Activated CD4-positive, alpha-beta memory T cell treated with anti-CD3 and anti-CD28 coated beads, Interleukin-2, amount 10 ng/mL, durations not matched to agents 7 days and 5 days (primary cell): Measurements from ENCODE around the gene CCR7. TPM values are rescaled to one million over a fixed set of nuclear protein-coding genes. Genes with fewer than 3 reads are reported as not detected.
"Not testable (repeated sequence)": the region's sequence is repeated elsewhere in the genome, so short reads cannot be mapped to it uniquely, and the experiment has no call there.

ENCODE experiments used
- CTCF ChIA-PET: fragments of 350-600 bp; sonication (Branson Sonifier 250); formaldehyde crosslinking; loops from one replicate; lab custom pipeline; 2021; ENCODE audit warnings: antibody characterized with exemption, inconsistent platforms; lab: Charles Lee
- POLR2A ChIA-PET: fragments of 350-600 bp; sonication (Branson Sonifier 250); formaldehyde crosslinking; loops from one replicate; lab custom pipeline; 2021; ENCODE audit warnings: antibody characterized with exemption; lab: Charles Lee
- DNase-seq: peaks from one replicate; pipeline ENCODE4 v3.0.0-alpha.2; 2020
- H3K27ac Mint-ChIP-seq: one replicate; pipeline ENCODE4 v1.8.0; 2021; ENCODE audit warnings: mild to moderate bottlenecking, mixed read lengths
- H3K27me3 Mint-ChIP-seq: one replicate; pipeline ENCODE4 v1.8.0; 2021; ENCODE audit warnings: mixed read lengths
- H3K36me3 Mint-ChIP-seq: one replicate; pipeline ENCODE4 v1.8.0; 2021; ENCODE audit warnings: low read depth, mixed read lengths
- H3K4me1 Mint-ChIP-seq: one replicate; pipeline ENCODE4 v1.8.0; 2021; ENCODE audit warnings: mixed read lengths
- H3K4me3 Mint-ChIP-seq: one replicate; pipeline ENCODE4 v1.8.0; 2021; ENCODE audit warnings: mild to moderate bottlenecking, mixed read lengths
- H3K9me3 Mint-ChIP-seq: one replicate; pipeline ENCODE4 v1.8.0; 2021; ENCODE audit warnings: mixed read lengths
- total RNA-seq, 2 experiments: library from RNA; stranded (reverse); gene quantifications; one replicate each; pipeline ENCODE4 v1.2.3, GENCODE V29; 2021

Gene CCR7
- total RNA-seq, 2 experiments from 2014 or later = 43.3 to 44.6 TPM

DNA sequence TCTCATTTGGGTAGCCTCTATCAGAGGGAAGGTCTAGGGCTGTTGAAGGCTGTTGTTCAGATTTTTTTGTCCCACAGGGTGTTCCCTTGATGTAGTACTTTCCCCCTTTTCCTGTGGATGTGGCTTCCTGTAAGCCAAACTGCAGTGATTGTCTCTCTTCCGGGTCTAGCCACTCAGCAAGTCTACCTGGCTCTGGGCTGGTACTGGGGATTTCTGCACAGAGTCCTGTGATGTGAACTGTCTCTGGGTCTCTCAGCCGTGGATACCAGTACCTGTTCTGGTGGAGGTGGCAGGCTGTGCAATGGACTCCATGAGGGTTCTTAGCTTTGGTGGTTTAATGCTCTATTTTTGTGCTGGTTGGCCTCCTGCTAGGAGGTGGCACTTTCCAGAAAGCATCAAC, 23.3 kb upstream of the CCR7 start:
- peaks cover 41% of the 10 kb centered on the region for H3K9me3 Mint-ChIP-seq
- ChIA-PET CTCF (interaction anchor here (1.3 kb wide), 1 partner anchor 28 kb away, joined by 5 read pairs; no protein-coding TSS in a partner anchor), POLR2A (no interaction called here)
- no peak for DNase-seq
- H3K27ac Mint-ChIP-seq = no peak overlapping the region
- H3K4me1 Mint-ChIP-seq = peaks cover 35% of the 10 kb centered on the region
- no peak overlapping the region for H3K4me3 Mint-ChIP-seq
- peaks cover 40% of the 10 kb centered on the region for H3K36me3 Mint-ChIP-seq
- peaks cover 11% of the 10 kb centered on the region for H3K27me3 Mint-ChIP-seq

DNA sequence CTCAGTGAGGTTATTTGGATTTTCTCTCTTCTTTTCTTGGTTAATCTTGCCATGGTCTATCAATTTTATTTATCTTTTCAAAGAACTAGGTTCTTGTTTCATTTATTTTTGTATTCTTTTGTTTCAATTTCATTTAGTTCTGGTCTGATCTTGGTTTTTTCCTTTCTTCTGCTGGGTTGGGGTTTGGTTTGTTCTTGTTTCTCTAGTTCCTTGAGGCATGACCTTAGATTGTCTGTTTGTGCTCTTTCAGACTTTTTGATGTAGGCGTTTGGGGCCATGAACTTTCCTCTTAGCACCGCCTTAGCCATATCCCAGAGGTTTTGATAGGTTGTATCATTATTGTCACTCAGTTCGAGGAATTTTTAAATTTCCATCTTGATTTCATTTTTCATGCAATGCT, 21.0 kb upstream of the CCR7 start:
- Mint-ChIP-seq H3K4me1 (peaks cover 56% of the 10 kb centered on the region), H3K27me3 (peaks cover 11% of the 10 kb centered on the region), H3K36me3 (peaks cover 44% of the 10 kb centered on the region), H3K9me3 (peaks cover 46% of the 10 kb centered on the region)
- CTCF ChIA-PET, POLR2A ChIA-PET, H3K4me3 Mint-ChIP-seq, H3K27ac Mint-ChIP-seq, DNase-seq: not testable (repeated sequence)

DNA sequence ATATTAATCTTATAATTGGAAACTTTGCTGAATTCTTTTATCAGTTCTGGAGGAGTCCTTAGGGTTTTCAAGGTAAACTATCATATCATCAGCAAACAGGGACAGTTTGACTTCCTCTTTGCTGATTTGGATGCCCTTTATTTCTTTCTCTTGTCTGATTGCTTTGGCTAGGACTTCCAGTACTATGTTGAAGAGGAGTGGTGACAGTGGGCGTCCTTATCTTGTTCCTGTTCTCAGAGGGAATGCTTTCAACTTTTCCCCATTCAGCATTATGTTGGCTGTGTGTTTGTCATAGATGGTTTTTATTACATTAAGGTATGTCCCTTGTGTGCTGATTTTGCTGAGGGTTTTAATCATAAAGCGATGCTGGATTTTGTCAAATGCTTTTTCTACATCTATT, 19.7 kb upstream of the CCR7 start:
- H3K4me3 Mint-ChIP-seq, CTCF ChIA-PET, DNase-seq, POLR2A ChIA-PET, H3K27ac Mint-ChIP-seq: not testable (repeated sequence)
- H3K9me3 Mint-ChIP-seq = peaks cover 42% of the 10 kb centered on the region
- H3K27me3 Mint-ChIP-seq = peaks cover 11% of the 10 kb centered on the region
- peaks cover 62% of the 10 kb centered on the region for H3K4me1 Mint-ChIP-seq
- peaks cover 47% of the 10 kb centered on the region for H3K36me3 Mint-ChIP-seq

DNA sequence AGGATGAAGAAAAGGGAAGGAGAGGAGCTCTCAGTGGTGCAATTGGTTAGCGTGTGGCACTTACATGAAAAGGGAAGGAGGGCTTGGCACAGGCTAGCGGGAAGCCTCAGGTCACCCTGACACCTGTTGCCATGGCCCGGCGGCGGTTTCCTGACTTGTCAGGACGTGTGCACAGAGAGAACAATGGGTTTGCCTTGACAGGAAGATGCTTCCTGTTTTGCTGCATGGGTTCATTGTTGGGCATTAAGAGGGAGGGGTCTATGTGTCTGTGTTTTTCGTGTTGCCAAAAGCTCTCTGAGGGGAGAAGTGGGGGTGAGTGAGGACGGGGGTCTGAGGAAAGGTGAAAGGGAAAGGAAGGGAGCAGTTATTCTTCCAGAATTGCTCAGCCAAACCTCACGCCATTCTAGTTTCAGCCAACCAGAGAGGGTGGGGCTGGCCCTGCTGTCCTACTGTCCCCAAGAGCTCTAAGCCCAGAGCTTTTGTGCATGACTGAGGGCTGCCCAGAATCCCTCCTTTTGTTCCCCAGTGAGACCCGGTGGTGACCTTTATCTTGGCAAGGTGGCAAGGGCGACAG, 17.1 kb upstream of the CCR7 start:
- POLR2A ChIA-PET = interaction anchor here (0.7 to 2.3 kb wide), 10 partner anchors 8 to 38 kb away, joined by 3 to 12 read pairs (median 4); partner anchors contain the start of gene CCR7
- peak overlapping the region; percentile 48 for H3K4me3 Mint-ChIP-seq
- peaks cover 27% of the 10 kb centered on the region for H3K9me3 Mint-ChIP-seq
- H3K36me3 Mint-ChIP-seq = peaks cover 34% of the 10 kb centered on the region
- peak overlapping the region; percentile 76 for H3K27ac Mint-ChIP-seq
- CTCF ChIA-PET = interaction anchor here (0.9 to 1.5 kb wide), 2 partner anchors 20 to 33 kb away, joined by 3 read pairs; no protein-coding TSS in a partner anchor
- DNase-seq = peak; percentile 78
- peaks cover 9% of the 10 kb centered on the region for H3K27me3 Mint-ChIP-seq
- peaks cover 57% of the 10 kb centered on the region for H3K4me1 Mint-ChIP-seq

DNA sequence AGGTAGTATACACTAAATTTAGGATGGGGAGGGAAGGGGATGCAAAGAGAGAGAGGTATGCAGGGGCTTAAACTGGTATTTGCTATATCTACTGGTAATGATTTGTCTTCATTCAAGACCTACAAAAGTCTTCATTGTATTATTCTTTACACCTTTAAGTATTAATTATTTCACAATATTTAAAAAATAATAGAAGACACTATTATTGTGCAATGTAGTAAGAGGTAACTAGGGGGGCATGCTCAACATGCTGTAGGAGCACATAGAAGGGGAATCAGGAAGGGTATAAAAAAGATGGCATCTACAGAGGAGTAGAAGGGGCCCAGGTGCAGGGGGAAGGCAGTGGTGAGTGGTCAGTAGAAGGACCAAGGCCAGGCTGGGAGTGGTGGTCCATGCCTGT, 14.9 kb upstream of the CCR7 start:
- ChIA-PET POLR2A (interaction anchor here (2.3 kb wide), 1 partner anchor 10 kb away, joined by 7 read pairs; no protein-coding TSS in a partner anchor), CTCF (interaction anchor here (1.4 to 1.5 kb wide), 2 partner anchors 19 to 40 kb away, joined by 5 to 6 read pairs; no protein-coding TSS in a partner anchor)
- peaks cover 56% of the 10 kb centered on the region for H3K4me1 Mint-ChIP-seq
- no peak overlapping the region for H3K27ac Mint-ChIP-seq
- peaks cover 24% of the 10 kb centered on the region for H3K9me3 Mint-ChIP-seq
- H3K36me3 Mint-ChIP-seq = peaks cover 29% of the 10 kb centered on the region
- DNase-seq = no peak
- H3K4me3 Mint-ChIP-seq = no peak overlapping the region
- peaks cover 9% of the 10 kb centered on the region for H3K27me3 Mint-ChIP-seq

DNA sequence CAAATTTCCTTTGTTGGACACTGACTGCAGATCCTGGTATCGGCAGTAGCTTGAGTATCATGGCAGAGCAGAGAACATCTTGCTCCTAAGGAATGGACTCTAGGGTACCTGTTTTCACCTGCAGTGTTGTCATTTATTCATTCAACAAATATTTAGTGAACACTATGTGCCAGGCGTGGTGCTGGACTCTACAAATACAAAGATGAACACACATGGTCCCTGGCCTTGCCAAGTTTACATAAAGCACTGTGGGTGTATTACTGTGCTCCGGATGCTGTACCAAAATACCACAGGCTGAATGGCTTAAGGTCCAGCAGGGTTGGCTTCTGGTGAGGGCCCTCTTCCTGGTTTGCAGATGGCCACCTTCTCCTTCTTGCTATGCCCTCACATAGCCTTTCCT, 14.2 kb upstream of the CCR7 start:
- POLR2A ChIA-PET = no interaction called here
- Mint-ChIP-seq H3K27me3 (peaks cover 9% of the 10 kb centered on the region), H3K36me3 (peaks cover 27% of the 10 kb centered on the region), H3K4me3 (no peak overlapping the region), H3K4me1 (peaks cover 54% of the 10 kb centered on the region), H3K27ac (no peak overlapping the region), H3K9me3 (peaks cover 24% of the 10 kb centered on the region)
- CTCF ChIA-PET = no interaction called here
- DNase-seq = no peak

DNA sequence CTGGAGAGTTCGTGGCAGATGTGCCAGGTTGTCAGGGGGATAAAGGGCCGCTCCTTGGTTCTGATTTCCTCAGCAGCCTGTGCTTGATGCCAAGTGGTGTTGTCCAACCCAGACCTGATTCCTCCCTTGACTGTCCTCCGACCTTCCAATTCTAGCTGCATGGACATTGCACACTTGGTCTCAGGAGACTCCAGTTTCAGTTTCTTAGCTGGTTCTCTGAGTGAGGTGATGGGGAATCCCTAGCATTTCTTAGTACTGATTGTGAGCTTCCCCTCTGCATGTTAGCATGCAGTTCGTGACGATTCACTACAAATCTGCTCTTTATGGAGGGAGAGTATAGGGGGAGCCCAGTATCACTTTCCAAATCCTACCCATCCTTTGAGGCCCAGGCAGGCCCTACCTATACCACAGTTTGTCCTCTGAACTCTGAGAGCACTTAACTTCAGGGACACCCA, 12.4 kb upstream of the CCR7 start:
- Mint-ChIP-seq H3K4me1 (peaks cover 44% of the 10 kb centered on the region), H3K27me3 (peaks cover 5% of the 10 kb centered on the region), H3K27ac (no peak overlapping the region), H3K36me3 (peaks cover 32% of the 10 kb centered on the region), H3K9me3 (peaks cover 29% of the 10 kb centered on the region), H3K4me3 (no peak overlapping the region)
- ChIA-PET CTCF (interaction anchor here (0.8 to 1.9 kb wide), 3 partner anchors 14 to 42 kb away, joined by 3 to 4 read pairs (median 4); no protein-coding TSS in a partner anchor), POLR2A (interaction anchor here (1.0 to 3.4 kb wide), 4 partner anchors 9 to 26 kb away, joined by 3 to 34 read pairs (median 4); partner anchors contain the start of gene CCR7)
- no peak for DNase-seq

DNA sequence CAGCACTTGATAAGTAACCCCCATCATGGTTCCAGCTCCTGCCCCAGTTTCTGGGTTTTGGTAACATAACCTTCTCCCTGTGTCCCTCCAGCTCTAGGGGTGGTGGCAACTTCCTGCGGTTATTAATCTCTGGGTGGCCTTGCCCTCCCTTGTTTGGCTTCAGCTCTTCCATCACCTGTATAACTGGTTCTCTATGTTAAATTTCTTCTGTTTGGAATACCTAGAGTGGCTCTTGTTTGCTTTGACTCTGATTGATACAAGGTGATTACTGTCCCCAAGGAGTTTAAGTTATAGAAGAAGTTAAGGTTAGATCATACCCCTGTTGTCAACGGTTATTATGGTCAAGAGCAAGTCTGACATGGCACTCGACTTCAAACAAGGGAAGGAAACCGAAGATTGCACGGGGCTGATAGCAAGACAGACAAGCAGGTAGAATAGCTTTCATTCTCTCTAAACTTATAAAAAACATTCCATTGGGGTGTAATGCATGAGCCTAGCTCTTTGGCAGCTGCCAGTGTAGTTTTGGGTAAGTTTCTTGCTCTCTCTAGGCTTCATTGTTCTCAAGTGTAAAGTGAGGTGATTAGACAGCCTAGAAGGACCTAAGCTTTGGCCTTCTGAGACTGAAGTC, 11.0 kb upstream of the CCR7 start:
- Mint-ChIP-seq H3K27ac (no peak overlapping the region), H3K9me3 (peaks cover 43% of the 10 kb centered on the region), H3K4me1 (peaks cover 30% of the 10 kb centered on the region), H3K4me3 (no peak overlapping the region), H3K27me3 (peaks cover 18% of the 10 kb centered on the region), H3K36me3 (peaks cover 44% of the 10 kb centered on the region)
- DNase-seq = no peak
- POLR2A ChIA-PET = interaction anchor here (0.7 to 3.4 kb wide), 3 partner anchors 11 to 37 kb away, joined by 3 to 34 read pairs (median 3); partner anchors contain the start of gene CCR7
- CTCF ChIA-PET = interaction anchor here (1.0 to 1.7 kb wide), 2 partner anchors 14 to 16 kb away, joined by 3 to 4 read pairs; no protein-coding TSS in a partner anchor

DNA sequence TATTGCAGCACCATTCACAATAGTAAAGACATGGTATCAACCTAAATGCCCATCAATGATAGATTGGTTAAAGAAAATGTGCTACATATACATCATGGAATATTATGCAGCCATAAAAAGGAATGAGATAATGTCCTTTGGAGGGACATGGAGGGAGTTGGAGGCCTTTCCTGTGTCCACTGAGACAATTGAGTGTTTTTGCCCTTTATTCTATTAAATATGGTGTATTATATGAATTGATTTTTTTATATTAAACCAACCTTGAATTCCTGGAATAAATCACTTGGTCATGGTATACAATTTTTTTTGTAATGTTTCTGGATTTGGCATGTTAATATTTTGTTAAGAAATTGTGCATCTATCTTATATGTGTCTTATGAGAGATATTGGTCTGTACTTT, 9.0 kb upstream of the CCR7 start:
- Mint-ChIP-seq H3K4me3 (no peak overlapping the region), H3K9me3 (peaks cover 55% of the 10 kb centered on the region), H3K36me3 (peaks cover 55% of the 10 kb centered on the region), H3K27ac (no peak overlapping the region), H3K27me3 (peaks cover 35% of the 10 kb centered on the region), H3K4me1 (peaks cover 22% of the 10 kb centered on the region)
- CTCF ChIA-PET = no interaction called here
- DNase-seq = no peak
- POLR2A ChIA-PET = no interaction called here

DNA sequence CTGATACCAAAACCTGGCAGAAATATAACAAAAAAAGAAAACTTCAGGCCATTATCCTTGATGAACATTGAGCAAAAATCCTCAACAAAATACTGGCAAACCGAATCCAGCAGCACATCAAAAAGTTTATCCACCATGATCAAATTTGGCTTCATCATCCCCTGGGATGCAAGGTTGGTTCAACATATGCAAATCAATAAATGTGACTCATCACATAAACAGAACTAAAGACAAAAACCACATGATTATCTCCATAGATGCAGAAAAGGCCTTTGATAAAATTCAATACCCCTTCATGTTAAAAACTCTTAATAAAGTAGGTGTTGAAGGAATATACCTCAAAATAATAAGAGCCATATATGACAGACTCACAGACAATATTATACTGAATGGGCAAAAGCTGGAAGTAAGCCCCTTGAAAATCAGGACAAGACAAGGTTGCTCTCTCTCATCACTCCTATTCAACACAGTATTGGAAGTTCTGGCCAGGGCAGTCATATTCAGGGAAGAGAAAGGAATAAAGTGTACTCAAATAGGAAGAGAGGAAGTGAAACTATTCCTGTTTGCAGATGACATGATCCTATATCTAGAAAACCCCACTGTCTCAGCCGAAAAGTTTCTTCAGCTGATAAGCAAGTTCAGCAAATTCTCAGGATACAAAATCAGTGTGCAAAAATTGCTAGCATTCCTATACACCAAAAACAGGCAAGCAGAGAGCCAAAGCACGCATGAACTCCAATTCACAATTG, 7.1 kb upstream of the CCR7 start:
- CTCF ChIA-PET, H3K4me3 Mint-ChIP-seq, DNase-seq, POLR2A ChIA-PET, H3K27ac Mint-ChIP-seq: not testable (repeated sequence)
- Mint-ChIP-seq H3K9me3 (peaks cover 58% of the 10 kb centered on the region), H3K4me1 (peaks cover 11% of the 10 kb centered on the region), H3K36me3 (peaks cover 58% of the 10 kb centered on the region), H3K27me3 (peaks cover 35% of the 10 kb centered on the region)

DNA sequence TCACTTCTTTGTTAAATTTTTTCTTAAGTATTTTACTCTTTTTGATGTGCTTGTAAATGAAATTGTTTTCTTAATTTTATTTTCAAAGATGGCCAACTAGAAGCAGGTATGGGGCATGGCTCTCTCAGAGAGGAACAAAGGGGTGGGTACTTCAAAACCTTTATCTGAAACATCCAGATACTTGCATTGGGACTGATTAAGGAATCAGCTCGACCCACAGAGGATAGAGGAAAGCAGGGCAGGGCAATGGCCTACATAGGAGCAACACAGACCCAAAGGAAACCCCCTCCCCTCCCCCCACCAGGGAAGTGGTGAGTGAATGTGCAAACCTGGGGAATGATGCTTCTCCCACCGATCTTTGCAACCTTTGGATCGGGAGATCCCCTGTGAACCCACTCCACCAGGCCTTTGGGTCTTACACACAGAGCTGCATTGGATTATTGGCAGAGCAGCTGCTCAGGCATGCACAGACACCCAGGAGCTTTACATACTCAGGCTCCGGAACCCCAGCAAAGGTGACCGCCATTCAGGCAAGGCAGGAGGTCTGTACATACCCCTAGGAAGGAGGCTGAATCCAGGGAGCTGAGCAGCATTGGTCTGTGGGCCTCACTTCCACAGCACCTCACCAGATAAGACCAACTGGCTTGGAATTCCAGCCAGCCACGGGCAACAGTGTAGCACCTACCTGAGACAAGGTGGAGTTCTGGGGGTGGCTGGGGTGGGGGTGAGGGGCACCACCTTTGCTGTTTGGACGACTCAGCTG, 3.0 kb upstream of the CCR7 start:
- Mint-ChIP-seq H3K36me3 (peaks cover 47% of the 10 kb centered on the region), H3K27me3 (peaks cover 55% of the 10 kb centered on the region), H3K4me3 (no peak overlapping the region), H3K27ac (no peak overlapping the region), H3K9me3 (peaks cover 34% of the 10 kb centered on the region), H3K4me1 (peaks cover 31% of the 10 kb centered on the region)
- POLR2A ChIA-PET = interaction anchor here (0.8 to 1.9 kb wide), 4 partner anchors 8 to 29 kb away, joined by 3 to 4 read pairs (median 4); no protein-coding TSS in a partner anchor
- CTCF ChIA-PET = interaction anchor here (1.6 kb wide), 1 partner anchor 13 kb away, joined by 4 read pairs; no protein-coding TSS in a partner anchor
- no peak for DNase-seq

DNA sequence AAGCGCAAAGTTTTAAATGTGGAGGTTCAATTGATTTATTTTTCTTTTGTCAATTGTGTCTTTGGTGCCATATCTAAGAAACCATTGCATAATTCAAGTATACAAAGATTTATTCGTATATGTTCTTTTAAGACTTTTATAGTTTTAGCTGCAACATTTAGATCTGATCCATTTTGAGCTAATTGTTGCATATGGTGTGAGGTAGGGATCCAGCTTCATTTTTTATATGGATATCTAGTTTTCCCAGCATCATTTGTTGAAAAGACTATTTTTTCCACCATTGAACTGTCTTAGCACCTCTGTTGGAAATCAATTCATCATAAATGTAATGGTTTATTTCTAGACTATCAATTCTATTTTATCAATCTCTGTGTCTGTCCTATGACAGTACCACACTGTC, 2.1 kb upstream of the CCR7 start:
- H3K4me1 Mint-ChIP-seq = peaks cover 39% of the 10 kb centered on the region

More for the DNA sequence above, 2.1 kb upstream of the CCR7 start:
- Mint-ChIP-seq H3K4me3 (no peak overlapping the region), H3K9me3 (peaks cover 27% of the 10 kb centered on the region), H3K36me3 (peaks cover 47% of the 10 kb centered on the region), H3K27me3 (peaks cover 59% of the 10 kb centered on the region), H3K27ac (no peak overlapping the region)
- POLR2A ChIA-PET = interaction anchor here (1.9 to 7.6 kb wide), 2 partner anchors 14 to 39 kb away, joined by 4 to 130 read pairs; no protein-coding TSS in a partner anchor
- no peak for DNase-seq
- CTCF ChIA-PET = interaction anchor here (1.6 kb wide), 1 partner anchor 12 kb away, joined by 4 read pairs; no protein-coding TSS in a partner anchor
